SK-N-MC (cell line): Measurements from ENCODE around the gene CELA2B.

Source experiments
- EZH2 ChIP-seq: fragments of 200-600 bp; sonication (generic); IDR thresholded peaks from one replicate; pipeline ENCODE4 v1.6.1; 2017; ENCODE audit warnings: antibody characterized with exemption
- POLR2AphosphoS5 ChIP-seq: IDR thresholded peaks from 2 replicates; pipeline ENCODE4 v1.6.1; 2012; ENCODE audit warnings: mild to moderate bottlenecking, low read depth, low read length, borderline replicate concordance

DNA sequence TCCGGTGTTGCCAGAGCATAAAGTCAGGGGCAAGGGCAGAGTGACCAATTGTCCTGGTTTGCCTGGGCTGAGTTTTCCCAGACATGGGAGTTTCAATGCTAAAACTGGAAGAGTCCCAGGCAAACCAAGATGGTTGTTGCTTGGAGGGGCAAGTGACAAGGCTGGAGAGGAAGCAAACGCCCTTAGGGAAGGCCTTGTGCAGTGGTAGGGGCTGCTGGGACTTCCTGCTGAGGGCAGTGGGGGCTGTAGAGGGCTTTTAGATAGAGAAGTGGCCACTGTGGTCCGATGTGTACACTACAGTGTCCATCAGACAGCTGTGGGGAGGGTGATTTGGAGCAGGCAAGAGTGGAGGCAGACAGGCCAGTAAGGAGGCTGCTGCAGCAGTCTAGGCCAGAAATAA is 26.3 kb upstream of the CELA2B start:
- TF ChIP-seq EZH2, result no peak
- no peak for TF ChIP-seq POLR2AphosphoS5
